Stomach smooth muscle (tissue), 2 donors: Measurements from ENCODE around the gene SHROOM2.

Experiments used
- H3K27ac ChIP-seq: one replicate; pipeline ENCODE4 v1.7.0; 2013; ENCODE audit warnings: mild to moderate bottlenecking, low read length, inconsistent platforms
- H3K27me3 ChIP-seq, 2 donors: one replicate each; pipeline ENCODE4 v1.7.0; 2013; ENCODE audit warnings: low read length in 2 of 2; ENCODE audit not compliant: insufficient read depth in 2 of 2, control insufficient read depth in 1 of 2
- H3K36me3 ChIP-seq, 2 donors: one replicate each; pipeline ENCODE4 v1.7.0; 2013; ENCODE audit warnings: low read length in 2 of 2; ENCODE audit not compliant: control insufficient read depth in 2 of 2, insufficient read depth in 2 of 2
- H3K4me1 ChIP-seq: one replicate; pipeline ENCODE4 v1.7.0; 2013; ENCODE audit warnings: low read length; ENCODE audit not compliant: control insufficient read depth, insufficient read depth
- H3K4me3 ChIP-seq, 2 donors: one replicate each; pipeline ENCODE4 v1.7.0; 2013; ENCODE audit warnings: low read length in 2 of 2
- H3K9ac ChIP-seq, 2 donors: one replicate each; pipeline ENCODE4 v1.7.0; 2013; ENCODE audit warnings: low read length in 2 of 2, mild to moderate bottlenecking in 1 of 2
- H3K9me3 ChIP-seq, 2 donors: one replicate each; pipeline ENCODE4 v1.7.0; 2013; ENCODE audit warnings: low read length in 2 of 2; ENCODE audit not compliant: control insufficient read depth in 2 of 2
- donor health status: healthy.
- donor health status: Pancreatic carcinoma.

SHROOM2 gene

GRCh38 chrX:9785944-9786797 lies at the start of gene SHROOM2:
TSS of gene SHROOM2 (plus strand) at chrX:9786429. CDS start at chrX:9786546, 117 bp downstream.
- H3K4me3 ChIP-seq = peak within 1 kb of the TSS; percentile 35 to 64
- H3K9ac ChIP-seq = no peak within 1 kb of the TSS
- H3K4me1 ChIP-seq = peaks cover 4% of the 10 kb centered on the region
- no peaks in the 10 kb centered on the region for H3K36me3 ChIP-seq
- H3K9me3 ChIP-seq = no peaks in the 10 kb centered on the region
- no peak within 1 kb of the TSS for H3K27ac ChIP-seq
- H3K27me3 ChIP-seq = peaks cover 9 to 21% of the 10 kb centered on the region in 2 donors

GRCh38 chrX:9737363-9737762 lies 48.9 kb upstream of the SHROOM2 start:
- Histone ChIP-seq H3K27ac (no peak overlapping the region), H3K27me3 (peaks cover 0 to 4% of the 10 kb centered on the region in 2 donors), H3K4me3 (no peak overlapping the region), H3K4me1 (no peaks in the 10 kb centered on the region), H3K9ac (no peak overlapping the region), H3K36me3 (no peaks in the 10 kb centered on the region), H3K9me3 (peaks cover 0 to 3% of the 10 kb centered on the region in 2 donors)

GRCh38 chrX:9738151-9738550 lies 48.1 kb upstream of the SHROOM2 start:
- Histone ChIP-seq H3K9ac (no peak overlapping the region), H3K4me1 (no peaks in the 10 kb centered on the region), H3K27me3 (peaks cover 0 to 4% of the 10 kb centered on the region in 2 donors), H3K27ac (no peak overlapping the region), H3K36me3 (no peaks in the 10 kb centered on the region), H3K9me3 (peaks cover 0 to 3% of the 10 kb centered on the region in 2 donors), H3K4me3 (no peak overlapping the region)

GRCh38 chrX:9739130-9739529 lies 47.1 kb upstream of the SHROOM2 start:
- Histone ChIP-seq H3K4me1 (no peaks in the 10 kb centered on the region), H3K9me3 (peaks cover 0 to 3% of the 10 kb centered on the region in 2 donors), H3K27ac (no peak overlapping the region), H3K36me3 (no peaks in the 10 kb centered on the region), H3K9ac (no peak overlapping the region), H3K4me3 (no peak overlapping the region), H3K27me3 (peaks cover 0 to 4% of the 10 kb centered on the region in 2 donors)

GRCh38 chrX:9745417-9746115 lies 40.7 kb upstream of the SHROOM2 start:
- Histone ChIP-seq H3K36me3 (no peaks in the 10 kb centered on the region), H3K9ac (no peak overlapping the region), H3K27me3 (no peaks in the 10 kb centered on the region), H3K4me3 (no peak overlapping the region), H3K9me3 (no peaks in the 10 kb centered on the region), H3K4me1 (no peaks in the 10 kb centered on the region), H3K27ac (no peak overlapping the region)

GRCh38 chrX:9746148-9746888 lies 39.9 kb upstream of the SHROOM2 start:
- H3K27ac ChIP-seq = no peak overlapping the region

GRCh38 chrX:9747644-9748043 lies 38.6 kb upstream of the SHROOM2 start:
- H3K9ac ChIP-seq = no peak overlapping the region
- H3K4me1 ChIP-seq = no peaks in the 10 kb centered on the region
- H3K4me3 ChIP-seq = no peak overlapping the region
- no peaks in the 10 kb centered on the region for H3K9me3 ChIP-seq
- H3K27me3 ChIP-seq = no peaks in the 10 kb centered on the region
- no peaks in the 10 kb centered on the region for H3K36me3 ChIP-seq
- H3K27ac ChIP-seq = no peak overlapping the region

More at GRCh38 chrX:9746148-9746888, 39.9 kb upstream of the SHROOM2 start:
- Histone ChIP-seq H3K9me3 (no peaks in the 10 kb centered on the region), H3K36me3 (no peaks in the 10 kb centered on the region), H3K4me3 (no peak overlapping the region), H3K27me3 (no peaks in the 10 kb centered on the region), H3K9ac (no peak overlapping the region), H3K4me1 (no peaks in the 10 kb centered on the region)

GRCh38 chrX:9749146-9749692 lies 37.0 kb upstream of the SHROOM2 start:
- H3K27ac ChIP-seq = no peak overlapping the region
- H3K4me3 ChIP-seq = no peak overlapping the region
- no peaks in the 10 kb centered on the region for H3K9me3 ChIP-seq

GRCh38 chrX:9757366-9757765 lies 28.9 kb upstream of the SHROOM2 start:
- no peaks in the 10 kb centered on the region for H3K36me3 ChIP-seq
- H3K4me1 ChIP-seq = no peaks in the 10 kb centered on the region
- H3K27ac ChIP-seq = no peak overlapping the region
- H3K9ac ChIP-seq = no peak overlapping the region
- no peak overlapping the region for H3K4me3 ChIP-seq
- no peaks in the 10 kb centered on the region for H3K9me3 ChIP-seq
- peaks cover 0 to 9% of the 10 kb centered on the region in 2 donors for H3K27me3 ChIP-seq

More at GRCh38 chrX:9749146-9749692, 37.0 kb upstream of the SHROOM2 start:
- Histone ChIP-seq H3K36me3 (no peaks in the 10 kb centered on the region), H3K27me3 (no peaks in the 10 kb centered on the region), H3K4me1 (no peaks in the 10 kb centered on the region), H3K9ac (no peak overlapping the region)

GRCh38 chrX:9758021-9758638 lies 28.1 kb upstream of the SHROOM2 start:
- H3K27me3 ChIP-seq = peaks cover 0 to 9% of the 10 kb centered on the region in 2 donors

More at GRCh38 chrX:9758021-9758638, 28.1 kb upstream of the SHROOM2 start:
- Histone ChIP-seq H3K9me3 (no peaks in the 10 kb centered on the region), H3K36me3 (no peaks in the 10 kb centered on the region), H3K4me1 (no peaks in the 10 kb centered on the region), H3K4me3 (no peak overlapping the region), H3K27ac (no peak overlapping the region), H3K9ac (no peak overlapping the region)
